GM12878 (cell line): ENCODE data around the gene MAST4.

Experiments used
- CBX5 ChIP-seq: sonication (generic); IDR thresholded peaks from 2 replicates; pipeline ENCODE4 v1.6.1; 2016; ENCODE audit warnings: low read depth, moderate library complexity, mild to moderate bottlenecking, inconsistent platforms
- EZH2 ChIP-seq: IDR thresholded peaks from 2 replicates; pipeline ENCODE4 v1.6.1; 2012; ENCODE audit warnings: low read depth, mild to moderate bottlenecking, control low read depth, inconsistent platforms, low read length, borderline replicate concordance; ENCODE audit not compliant: control insufficient read depth
- NFXL1 ChIP-seq: fragments of 450-650 bp; IDR thresholded peaks from 2 replicates; pipeline ENCODE4 v1.6.1; 2017; ENCODE audit warnings: antibody characterized with exemption, mild to moderate bottlenecking, borderline replicate concordance
- PAX5 ChIP-seq: IDR thresholded peaks from 2 replicates; pipeline ENCODE4 v1.6.1; 2011; ENCODE audit warnings: low read depth, low read length, borderline replicate concordance
- RAD21 ChIP-seq: IDR thresholded peaks from 2 replicates; pipeline ENCODE4 v1.6.1; 2011; ENCODE audit warnings: mild to moderate bottlenecking, low read depth, low read length, moderate library complexity; ENCODE audit not compliant: insufficient read depth
- RCOR1 ChIP-seq: conservative IDR thresholded peaks from 2 replicates; pipeline ENCODE4 v1.6.1; 2012; ENCODE audit warnings: low read depth, low read length, improper control_type of control experiment
- SRF ChIP-seq, 2 experiments: IDR thresholded peaks; 2 replicates each; pipeline ENCODE4 v1.6.1; 2011; ENCODE audit warnings: low read depth in 2 of 2, low read length in 2 of 2, mild to moderate bottlenecking in 1 of 2, moderate library complexity in 1 of 2
- TAF1 ChIP-seq: IDR thresholded peaks from 2 replicates; pipeline ENCODE4 v1.6.1; 2011; ENCODE audit warnings: mild to moderate bottlenecking, low read depth, low read length, borderline replicate concordance
- TCF3 ChIP-seq: IDR thresholded peaks from 2 replicates; pipeline ENCODE4 v1.6.1; 2012; ENCODE audit warnings: low read depth, mild to moderate bottlenecking, low read length, borderline replicate concordance; ENCODE audit not compliant: insufficient read depth
- WRNIP1 ChIP-seq: IDR thresholded peaks from 2 replicates; pipeline ENCODE4 v1.6.1; 2011; ENCODE audit warnings: low read depth, low read length, improper control_type of control experiment, borderline replicate concordance
- TF ChIP-seq, protein P1 (sequence below): IDR thresholded peaks from 2 replicates; pipeline ENCODE4 v1.6.1; 2011; ENCODE audit warnings: low read depth, low read length, improper control_type of control experiment, borderline replicate concordance
- TF ChIP-seq, protein P2 (sequence below), 3 experiments: IDR thresholded peaks in 2 of 3; conservative IDR thresholded peaks in 1 of 3; 2 replicates each; pipeline ENCODE4 v1.5.1; 2011; ENCODE audit warnings: low read depth in 3 of 3, low read length in 3 of 3, mild to moderate bottlenecking in 3 of 3, control low read depth in 2 of 3, moderate library complexity in 2 of 3, inconsistent platforms in 1 of 3, mixed read lengths in 1 of 3; ENCODE audit not compliant: control insufficient read depth in 2 of 3, insufficient read depth in 1 of 3; ENCODE audit errors: extremely low read depth in 1 of 3

DNA sequence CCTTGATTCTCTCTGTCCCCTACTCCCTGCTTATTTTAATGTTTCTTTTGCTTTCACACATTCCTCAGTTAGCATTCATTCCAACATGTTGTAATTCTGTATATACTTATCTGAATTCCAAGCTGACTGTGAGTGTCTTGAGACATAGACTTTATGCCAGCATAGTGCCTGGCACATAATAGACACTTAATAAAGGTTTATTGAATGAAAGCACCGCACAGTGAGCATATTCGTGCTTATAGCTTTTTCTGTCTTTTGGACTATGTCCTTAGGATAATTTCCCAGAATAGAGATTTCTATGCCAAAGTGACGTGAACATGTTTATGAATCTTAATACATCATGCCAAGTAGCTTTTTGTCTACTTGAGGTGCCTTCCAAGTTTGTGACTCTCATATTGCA is 425.8 kb downstream of the MAST4 start:
- TF ChIP-seq RCOR1 (no peak), TAF1 (no peak), TCF3 (no peak), SRF (IDR thresholded peaks at IDR 0.05; ENCODE audit: low read depth in 2 of 2, low read length in 2 of 2) (no peak), NFXL1 (no peak), RAD21 (no peak), EZH2 (no peak), CBX5 (no peak), PAX5 (no peak), WRNIP1 (no peak)
- TF ChIP-seq, protein P1, sequence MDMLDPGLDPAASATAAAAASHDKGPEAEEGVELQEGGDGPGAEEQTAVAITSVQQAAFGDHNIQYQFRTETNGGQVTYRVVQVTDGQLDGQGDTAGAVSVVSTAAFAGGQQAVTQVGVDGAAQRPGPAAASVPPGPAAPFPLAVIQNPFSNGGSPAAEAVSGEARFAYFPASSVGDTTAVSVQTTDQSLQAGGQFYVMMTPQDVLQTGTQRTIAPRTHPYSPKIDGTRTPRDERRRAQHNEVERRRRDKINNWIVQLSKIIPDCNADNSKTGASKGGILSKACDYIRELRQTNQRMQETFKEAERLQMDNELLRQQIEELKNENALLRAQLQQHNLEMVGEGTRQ = no peak
- TF ChIP-seq, protein P2, sequence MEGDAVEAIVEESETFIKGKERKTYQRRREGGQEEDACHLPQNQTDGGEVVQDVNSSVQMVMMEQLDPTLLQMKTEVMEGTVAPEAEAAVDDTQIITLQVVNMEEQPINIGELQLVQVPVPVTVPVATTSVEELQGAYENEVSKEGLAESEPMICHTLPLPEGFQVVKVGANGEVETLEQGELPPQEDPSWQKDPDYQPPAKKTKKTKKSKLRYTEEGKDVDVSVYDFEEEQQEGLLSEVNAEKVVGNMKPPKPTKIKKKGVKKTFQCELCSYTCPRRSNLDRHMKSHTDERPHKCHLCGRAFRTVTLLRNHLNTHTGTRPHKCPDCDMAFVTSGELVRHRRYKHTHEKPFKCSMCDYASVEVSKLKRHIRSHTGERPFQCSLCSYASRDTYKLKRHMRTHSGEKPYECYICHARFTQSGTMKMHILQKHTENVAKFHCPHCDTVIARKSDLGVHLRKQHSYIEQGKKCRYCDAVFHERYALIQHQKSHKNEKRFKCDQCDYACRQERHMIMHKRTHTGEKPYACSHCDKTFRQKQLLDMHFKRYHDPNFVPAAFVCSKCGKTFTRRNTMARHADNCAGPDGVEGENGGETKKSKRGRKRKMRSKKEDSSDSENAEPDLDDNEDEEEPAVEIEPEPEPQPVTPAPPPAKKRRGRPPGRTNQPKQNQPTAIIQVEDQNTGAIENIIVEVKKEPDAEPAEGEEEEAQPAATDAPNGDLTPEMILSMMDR (IDR thresholded peaks at IDR 0.05 in 2 of 3, conservative IDR thresholded peaks at IDR 0.05 in 1 of 3; ENCODE audit: control insufficient read depth in 2 of 3, extremely low read depth in 1 of 3, insufficient read depth in 1 of 3, low read depth in 3 of 3, low read length in 3 of 3) = no peak
